ENCODE data around the gene BACE2.
"Not testable (repeated sequence)": the region's sequence is repeated elsewhere in the genome, so short reads cannot be mapped to it uniquely, and the experiment has no call there.

The BACE2 gene

GRCh38 chr21:41215856-41216408 is 48.0 kb downstream of the BACE2 start:
- no peak for DNase-seq (ENCODE audit: low read depth)

DNA sequence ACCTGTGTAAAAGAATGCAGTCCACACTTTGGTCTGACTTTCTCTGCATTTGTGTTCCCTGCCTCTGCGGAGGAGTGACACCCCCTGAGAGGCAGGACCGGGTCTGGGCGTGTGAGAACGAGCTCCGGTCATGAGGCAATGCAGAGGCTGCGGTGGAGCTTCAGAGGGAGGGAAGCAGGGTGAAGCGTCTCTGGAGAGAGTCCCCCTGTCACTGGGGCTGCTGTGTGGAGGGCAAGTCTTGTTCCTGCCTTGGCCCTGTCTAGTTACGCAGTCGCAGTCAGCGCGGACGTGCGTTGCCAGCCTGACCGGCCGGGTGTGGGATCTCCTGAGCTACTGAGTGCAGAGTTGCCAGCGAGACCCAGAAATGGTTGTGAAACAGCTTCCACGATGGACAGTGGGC is 48.5 kb downstream of the BACE2 start:
- DNase-seq (ENCODE audit: low read depth) = no peak

DNA sequence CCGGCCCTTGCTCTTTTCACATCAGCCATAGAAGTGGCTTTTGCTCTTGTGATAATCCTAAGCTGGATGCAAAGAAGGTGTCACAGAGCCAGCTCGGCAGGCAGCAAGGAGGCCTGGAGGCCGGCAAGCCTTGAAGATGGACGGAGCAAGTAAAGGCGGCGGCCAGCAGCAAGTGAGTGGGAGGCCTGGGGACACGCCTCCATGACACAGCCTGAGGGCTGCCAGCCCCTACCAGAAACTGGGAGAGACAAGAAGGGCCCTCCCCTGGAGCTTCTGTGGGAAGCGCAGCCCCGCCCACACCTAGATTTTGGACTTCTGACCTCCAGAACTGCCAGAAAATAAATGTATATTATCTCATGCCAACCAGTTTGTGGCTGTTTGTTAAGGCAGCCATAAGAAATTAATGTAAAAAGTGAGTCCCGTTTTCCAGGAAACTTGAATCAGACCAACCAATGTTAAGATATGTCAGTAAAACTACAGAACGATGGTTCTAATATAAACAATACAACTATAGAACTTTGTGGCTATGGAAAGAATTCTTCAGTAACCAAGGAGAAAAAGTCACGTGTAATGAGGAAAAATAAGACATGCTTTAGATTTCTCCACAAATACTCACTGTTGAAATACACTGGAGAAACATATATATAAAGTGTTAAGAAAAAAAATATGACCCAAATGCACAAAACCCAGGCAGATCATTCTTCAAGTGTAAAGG is 49.9 kb downstream of the BACE2 start:
- DNase-seq (ENCODE audit: low read depth) = no peak

- DNase-seq (ENCODE audit: low read depth) = no peak
Observed at GRCh38 chr21:41219498-41220207, 51.7 kb downstream of the BACE2 start.

GRCh38 chr21:41220208-41220733 is 52.3 kb downstream of the BACE2 start:
- no peak for DNase-seq (ENCODE audit: low read depth)

GRCh38 chr21:41222247-41223068 is 54.5 kb downstream of the BACE2 start:
- DNase-seq (ENCODE audit: low read depth) = no peak

DNA sequence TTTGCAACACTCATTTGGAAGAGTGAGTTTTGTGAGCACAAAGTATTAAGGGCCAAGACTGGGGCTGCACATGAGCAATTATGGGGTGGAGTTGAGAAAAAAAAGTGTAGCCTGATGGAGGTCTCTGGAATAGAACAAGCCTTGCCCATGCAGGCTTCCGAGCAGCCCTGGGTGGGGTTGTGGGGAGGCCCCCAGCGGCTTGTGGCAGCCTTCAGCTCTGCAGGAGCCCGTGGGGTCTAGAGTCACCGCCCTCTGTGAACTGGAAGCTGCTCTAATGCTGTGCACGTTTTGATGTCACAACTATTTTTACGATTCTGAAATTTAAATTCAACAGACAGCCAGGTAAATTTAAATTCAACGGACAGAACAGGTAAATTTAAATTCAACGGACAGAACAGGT is 58.9 kb downstream of the BACE2 start:
- DNase-seq (ENCODE audit: low read depth) = no peak

DNA sequence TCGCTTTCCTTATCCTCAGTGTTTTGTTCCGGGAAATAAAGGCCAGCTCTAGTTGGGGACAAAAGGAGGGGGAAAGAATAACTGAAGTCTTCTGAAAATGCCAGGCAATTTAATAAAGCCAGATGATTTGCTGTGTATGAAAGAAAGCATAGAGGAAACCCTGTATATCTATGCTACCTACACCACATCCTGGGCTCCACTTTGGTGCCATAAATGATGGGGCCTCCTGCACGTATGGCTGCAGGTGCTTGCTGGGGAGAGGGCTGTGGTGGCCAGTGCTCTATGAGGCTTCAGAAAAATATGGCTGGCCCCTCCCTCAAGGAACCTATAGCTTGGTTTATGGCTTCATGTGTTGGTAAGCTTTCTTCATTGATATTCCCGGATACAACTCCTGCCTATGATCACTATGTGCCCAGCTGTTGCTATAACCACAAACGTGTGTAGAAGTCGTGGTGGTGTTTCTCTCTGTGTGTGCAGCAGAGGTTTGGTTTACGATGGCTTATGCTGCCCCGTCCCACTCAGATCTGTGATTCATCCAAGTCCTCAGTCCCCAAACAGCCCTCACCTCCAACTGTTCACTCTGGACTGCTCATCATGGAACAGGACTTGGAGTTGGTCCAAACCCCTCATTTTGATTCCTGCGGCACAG is 59.5 kb downstream of the BACE2 start:
- DNase-seq (ENCODE audit: low read depth) = no peak

- DNase-seq (ENCODE audit: low read depth) = no peak
Observed at GRCh38 chr21:41228006-41228370, 60.0 kb downstream of the BACE2 start.

- DNase-seq (ENCODE audit: low read depth) = no peak
Observed at GRCh38 chr21:41228492-41228891, 60.5 kb downstream of the BACE2 start.

DNA sequence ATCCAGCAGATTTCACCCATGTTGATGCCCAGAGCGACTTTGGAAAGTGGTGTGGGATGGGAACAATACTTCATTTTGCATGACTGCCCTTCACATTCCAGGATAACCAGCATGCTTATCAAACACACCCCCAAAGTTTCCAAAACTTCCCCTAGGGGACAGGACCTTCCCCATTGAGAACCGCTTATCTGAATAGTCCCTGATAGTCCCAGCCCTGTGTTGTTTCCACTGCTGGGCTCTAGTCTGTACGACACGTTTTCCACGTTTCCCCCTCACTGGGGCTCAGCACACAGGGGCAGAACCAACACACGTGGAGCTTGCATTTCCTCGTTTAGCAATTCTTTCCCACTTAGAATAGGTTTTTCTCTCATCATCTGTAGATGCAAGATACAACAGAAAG is 61.0 kb downstream of the BACE2 start:
- no peak for DNase-seq (ENCODE audit: low read depth)

- no peak for DNase-seq (ENCODE audit: low read depth)
Observed at GRCh38 chr21:41229509-41230248, 61.7 kb downstream of the BACE2 start.

GRCh38 chr21:41230497-41230896 is 62.5 kb downstream of the BACE2 start:
- DNase-seq (ENCODE audit: low read depth) = no peak

DNA sequence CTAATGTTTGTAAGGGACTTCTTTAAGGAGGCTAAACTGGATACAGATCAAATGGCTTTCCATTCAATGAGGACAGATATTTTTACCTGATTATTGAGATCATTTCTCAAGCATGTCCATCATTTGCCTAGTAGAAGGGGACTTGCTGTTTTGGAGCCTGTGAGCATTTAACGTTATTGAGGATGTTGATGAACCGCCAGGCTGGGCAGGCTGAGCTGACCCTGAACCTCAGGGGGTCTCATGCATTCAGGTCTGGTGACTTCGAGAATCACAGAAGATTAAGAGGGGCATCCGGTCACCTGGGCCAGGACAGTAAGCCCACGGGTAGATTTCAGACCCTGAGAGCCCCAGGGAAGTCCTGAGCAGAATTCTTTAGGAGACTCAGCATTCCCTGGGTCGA is 63.1 kb downstream of the BACE2 start:
- no peak for DNase-seq (ENCODE audit: low read depth)

DNA sequence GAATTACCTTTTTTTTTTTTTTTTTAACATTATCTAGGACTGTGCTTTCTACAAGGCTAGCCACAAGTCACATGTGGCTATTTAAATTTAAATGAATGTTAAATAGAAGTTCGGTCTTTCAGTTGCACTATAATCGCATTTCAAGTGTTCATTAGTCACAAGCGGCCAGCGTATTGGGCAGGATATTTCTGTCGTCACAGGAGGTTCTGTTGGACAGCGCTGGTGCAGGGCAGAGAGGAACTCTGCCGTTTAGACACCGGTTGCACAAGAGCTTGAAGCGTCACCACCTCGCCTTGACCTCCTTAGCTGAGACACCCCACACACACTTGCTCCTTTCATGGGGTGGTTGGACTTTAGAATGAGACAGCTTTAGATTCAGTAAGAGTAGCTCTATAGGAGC is 64.1 kb downstream of the BACE2 start:
- no peak for DNase-seq (ENCODE audit: low read depth)

DNA sequence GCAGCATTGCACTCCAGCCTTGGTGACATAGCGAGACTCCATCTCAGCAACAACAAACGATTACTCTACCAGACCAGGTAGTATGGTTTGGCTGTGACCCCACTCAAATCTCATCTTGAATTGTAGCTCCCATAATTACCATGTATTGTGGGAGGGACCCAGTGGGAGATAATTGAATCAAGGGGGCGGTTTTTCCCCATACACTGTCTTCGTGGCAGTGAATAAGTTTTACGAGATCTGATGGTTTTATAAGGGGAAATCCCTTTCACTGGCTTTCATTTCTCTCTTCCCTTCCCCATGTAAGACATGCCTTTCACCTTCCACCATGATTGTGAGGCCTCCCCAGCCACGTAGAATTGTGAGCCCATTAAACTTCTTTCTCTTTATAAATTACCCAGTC is 66.0 kb downstream of the BACE2 start:
- DNase-seq (ENCODE audit: low read depth) = no peak

GRCh38 chr21:41234569-41234968 is 66.6 kb downstream of the BACE2 start:
- no peak for DNase-seq (ENCODE audit: low read depth)

DNA sequence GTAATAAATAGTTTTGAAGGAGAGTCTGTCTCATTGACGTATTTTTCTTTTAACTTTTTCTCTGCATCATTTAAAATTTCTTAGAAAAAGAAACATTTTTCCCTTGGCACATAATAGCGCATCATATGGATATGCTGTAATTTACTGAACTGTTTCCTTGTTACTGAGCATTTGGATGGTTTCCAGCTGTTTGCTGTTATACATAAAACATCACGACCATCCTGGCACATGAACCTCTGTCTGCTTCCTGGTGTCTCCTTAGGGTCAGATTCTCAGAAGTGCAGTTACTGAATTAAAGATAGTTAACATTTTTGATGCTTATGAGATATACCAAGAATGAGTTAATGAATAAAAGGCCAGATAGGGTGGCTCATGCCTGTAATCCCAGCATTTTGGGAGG is 67.2 kb downstream of the BACE2 start:
- DNase-seq (ENCODE audit: low read depth) = no peak

DNA sequence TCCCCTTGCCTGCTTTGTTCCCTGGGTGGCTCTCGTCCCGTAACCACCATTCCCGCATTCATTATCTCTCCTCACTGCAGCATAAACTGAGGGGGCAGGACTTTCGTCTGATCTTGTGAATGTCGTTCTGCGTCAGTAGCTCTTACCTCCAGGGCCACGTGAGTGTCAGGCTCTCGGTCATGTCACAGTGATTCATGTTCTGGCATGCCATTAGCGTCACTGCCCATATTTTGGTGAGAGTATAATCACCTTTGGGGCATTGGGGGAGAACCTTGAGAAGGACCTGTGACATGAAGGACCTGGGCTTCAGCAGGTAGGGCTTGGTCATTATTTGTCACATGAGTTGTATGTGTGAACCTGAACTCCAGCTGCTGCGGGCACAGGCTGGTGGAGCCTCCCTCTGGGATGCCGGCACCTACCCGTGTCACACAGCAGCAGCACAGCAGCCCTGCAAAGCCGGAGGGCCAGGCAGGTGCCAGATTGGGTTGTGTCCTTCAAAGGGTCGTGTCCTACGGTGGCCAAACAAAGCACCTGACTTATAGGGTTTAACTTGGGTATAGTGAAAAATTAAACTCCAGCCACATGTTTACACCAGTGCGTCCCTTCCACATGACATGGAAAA is 68.5 kb downstream of the BACE2 start:
- DNase-seq (ENCODE audit: low read depth) = no peak

GRCh38 chr21:41238081-41238796 is 70.3 kb downstream of the BACE2 start:
- DNase-seq (ENCODE audit: low read depth) = not testable (repeated sequence)
